GM12864 (cell line): Measurements from ENCODE around the gene NINJ2.

Source experiments
- DNase-seq: peaks from one replicate; pipeline ENCODE4 v3.0.0-alpha.2; 2011; ENCODE audit warnings: low read depth
- H3K4me3 ChIP-seq: 2 replicates; pipeline ENCODE4 v1.5.1; 2011; ENCODE audit warnings: mild to moderate bottlenecking, low read depth, low read length, control low read depth
- CTCF ChIP-seq: IDR thresholded peaks from 2 replicates; pipeline ENCODE4 v1.5.1; 2011; ENCODE audit warnings: low read depth, mild to moderate bottlenecking, moderate library complexity, low read length, control low read depth, inconsistent platforms; ENCODE audit errors: missing control alignments

The NINJ2 gene

GRCh38 chr12:550473-551260 is 112.6 kb downstream of the NINJ2 start:
- TF ChIP-seq CTCF, result no peak
- H3K4me3 ChIP-seq, result no peak overlapping the region
- DNase-seq, result no peak

GRCh38 chr12:549476-550082 is 113.7 kb downstream of the NINJ2 start:
- DNase-seq, result no peak
- TF ChIP-seq CTCF, result no peak
- no peak overlapping the region for H3K4me3 ChIP-seq

GRCh38 chr12:547883-548470 is 115.3 kb downstream of the NINJ2 start:
- no peak overlapping the region for H3K4me3 ChIP-seq
- no peak for DNase-seq
- TF ChIP-seq CTCF, result no peak

- TF ChIP-seq CTCF, result peak; percentile 98
- H3K4me3 ChIP-seq, result no peak overlapping the region
- no peak for DNase-seq
Measured at GRCh38 chr12:546920-547845, 116.1 kb downstream of the NINJ2 start.

GRCh38 chr12:546265-546919 is 116.9 kb downstream of the NINJ2 start:
- no peak for TF ChIP-seq CTCF
- DNase-seq, result no peak
- H3K4me3 ChIP-seq, result no peak overlapping the region

GRCh38 chr12:545835-546234 is 117.4 kb downstream of the NINJ2 start:
- no peak overlapping the region for H3K4me3 ChIP-seq
- no peak for DNase-seq
- no peak for TF ChIP-seq CTCF
